Measurements from ENCODE around the gene OR2T29. TPM values are rescaled to one million over a fixed set of nuclear protein-coding genes. Genes with fewer than 3 reads are reported as not detected.

Gene OR2T29
- total and polyA plus RNA-seq, 10 of the 15 experiments (the other 5 are each of a cell fraction or from before 2014, with no cell fraction given): 0.22 to 10.2 (median 1.4) TPM

GRCh38 chr1:248599396-248599795 lies 36.8 kb upstream of the OR2T29 start (continued):
- TF ChIP-seq ZBTB40 (IDR thresholded peaks at IDR 0.05; ENCODE audit: borderline replicate concordance) (no peak), HDAC6 (IDR thresholded peaks at IDR 0.05; ENCODE audit: unreplicated experiment) (no peak), POLR2AphosphoS2 (IDR thresholded peaks at IDR 0.05; ENCODE audit: low read depth, low read length) (no peak), SUZ12 (IDR thresholded peaks at IDR 0.05; ENCODE audit: unreplicated experiment) (no peak), MTA3 (IDR thresholded peaks at IDR 0.05; ENCODE audit: borderline replicate concordance, low read length) (no peak), HDAC2 (IDR thresholded peaks at IDR 0.05) (no peak)
- TF ChIP-seq, protein P1, sequence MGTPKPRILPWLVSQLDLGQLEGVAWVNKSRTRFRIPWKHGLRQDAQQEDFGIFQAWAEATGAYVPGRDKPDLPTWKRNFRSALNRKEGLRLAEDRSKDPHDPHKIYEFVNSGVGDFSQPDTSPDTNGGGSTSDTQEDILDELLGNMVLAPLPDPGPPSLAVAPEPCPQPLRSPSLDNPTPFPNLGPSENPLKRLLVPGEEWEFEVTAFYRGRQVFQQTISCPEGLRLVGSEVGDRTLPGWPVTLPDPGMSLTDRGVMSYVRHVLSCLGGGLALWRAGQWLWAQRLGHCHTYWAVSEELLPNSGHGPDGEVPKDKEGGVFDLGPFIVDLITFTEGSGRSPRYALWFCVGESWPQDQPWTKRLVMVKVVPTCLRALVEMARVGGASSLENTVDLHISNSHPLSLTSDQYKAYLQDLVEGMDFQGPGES (IDR thresholded peaks at IDR 0.05): no peak

GRCh38 chr1:248597589-248597988 lies 35.0 kb upstream of the OR2T29 start, which contains the start of gene OR2T10:
Gene OR2T10 (minus strand): TSS chr1:248597700. CDS start chr1:248593768, 3,932 bp downstream.
- no peaks in the 10 kb centered on the region for H3K79me2 ChIP-seq (ENCODE audit: control insufficient read depth, insufficient read depth, low read length)
- no peak for FAIRE-seq
- no peak within 1 kb of the TSS for H3K9ac ChIP-seq (ENCODE audit: control insufficient read depth, insufficient read depth, low read length)
- H2AFZ ChIP-seq (ENCODE audit: control insufficient read depth, low read depth, low read length): no peak within 1 kb of the TSS
- ChIA-PET POLR2A (no interaction called here), RAD21 (ENCODE audit: unreplicated experiment) (no interaction called here), SMC1A (ENCODE audit: uncharacterized antibody, unreplicated experiment) (no interaction called here), CTCF (no interaction called here)
- no CpG with 5 or more reads among the region's 6 CpGs for WGBS (ENCODE audit: insufficient coverage, insufficient replicate concordance, low lambda C conversion rate, missing lambda C conversion rate)
- DNase-seq (ENCODE audit: low read depth, low spot score): no peak
- H3K36me3 ChIP-seq (ENCODE audit: control insufficient read depth in 2 of 2, insufficient read depth in 2 of 2, low read length in 1 of 2): no peaks in the 10 kb centered on the region
- H3K27ac ChIP-seq (ENCODE audit: control insufficient read depth, insufficient read depth): no peak within 1 kb of the TSS
- intact Hi-C loops (cut with micrococcal nuclease; ENCODE audit: unreplicated experiment) (no loop called here), in situ Hi-C loops (cut with MboI) (no loop called here)
- H3K4me2 ChIP-seq (ENCODE audit: control insufficient read depth, insufficient read depth): no peak within 1 kb of the TSS
- ATAC-seq: no peak
- BruUV-seq (replicated peaks): no TSS peak
- H3K4me1 ChIP-seq (ENCODE audit: control insufficient read depth, insufficient read depth, low read length): no peaks in the 10 kb centered on the region
- H4K20me1 ChIP-seq (ENCODE audit: control insufficient read depth, insufficient read depth): no peaks in the 10 kb centered on the region
- no peak within 1 kb of the TSS for H3K4me3 ChIP-seq
- no peaks in the 10 kb centered on the region for H3K27me3 ChIP-seq (replicated peaks in 1 of 2; ENCODE audit: control insufficient read depth in 2 of 2, insufficient read depth in 2 of 2, low read length in 1 of 2)
- no peaks in the 10 kb centered on the region for H3K9me3 ChIP-seq (replicated peaks; ENCODE audit: control insufficient read depth, insufficient read depth, low read length)
- TF ChIP-seq ESRRA (IDR thresholded peaks at IDR 0.05; ENCODE audit: low read length) (no peak), ZSCAN29 (IDR thresholded peaks at IDR 0.05) (no peak), ZNF24 (IDR thresholded peaks at IDR 0.05) (no peak), ATF7 (IDR thresholded peaks at IDR 0.05; ENCODE audit: low read depth) (no peak), SIN3A (IDR thresholded peaks at IDR 0.05; ENCODE audit: low read depth, low read length) (no peak), BACH1 (IDR thresholded peaks at IDR 0.05; ENCODE audit: borderline replicate concordance) (no peak), IKZF2 (IDR thresholded peaks at IDR 0.05) (no peak), EZH2 (IDR thresholded peaks at IDR 0.05; ENCODE audit: borderline replicate concordance, control insufficient read depth, low read depth, low read length) (no peak), NFIC (IDR thresholded peaks at IDR 0.05; ENCODE audit: low read depth, low read length) (no peak)
- TF ChIP-seq, protein P2, sequence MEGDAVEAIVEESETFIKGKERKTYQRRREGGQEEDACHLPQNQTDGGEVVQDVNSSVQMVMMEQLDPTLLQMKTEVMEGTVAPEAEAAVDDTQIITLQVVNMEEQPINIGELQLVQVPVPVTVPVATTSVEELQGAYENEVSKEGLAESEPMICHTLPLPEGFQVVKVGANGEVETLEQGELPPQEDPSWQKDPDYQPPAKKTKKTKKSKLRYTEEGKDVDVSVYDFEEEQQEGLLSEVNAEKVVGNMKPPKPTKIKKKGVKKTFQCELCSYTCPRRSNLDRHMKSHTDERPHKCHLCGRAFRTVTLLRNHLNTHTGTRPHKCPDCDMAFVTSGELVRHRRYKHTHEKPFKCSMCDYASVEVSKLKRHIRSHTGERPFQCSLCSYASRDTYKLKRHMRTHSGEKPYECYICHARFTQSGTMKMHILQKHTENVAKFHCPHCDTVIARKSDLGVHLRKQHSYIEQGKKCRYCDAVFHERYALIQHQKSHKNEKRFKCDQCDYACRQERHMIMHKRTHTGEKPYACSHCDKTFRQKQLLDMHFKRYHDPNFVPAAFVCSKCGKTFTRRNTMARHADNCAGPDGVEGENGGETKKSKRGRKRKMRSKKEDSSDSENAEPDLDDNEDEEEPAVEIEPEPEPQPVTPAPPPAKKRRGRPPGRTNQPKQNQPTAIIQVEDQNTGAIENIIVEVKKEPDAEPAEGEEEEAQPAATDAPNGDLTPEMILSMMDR (IDR thresholded peaks at IDR 0.05 in 2 of 3, conservative IDR thresholded peaks at IDR 0.05 in 1 of 3; ENCODE audit: control insufficient read depth in 2 of 3, extremely low read depth in 1 of 3, insufficient read depth in 1 of 3, low read depth in 3 of 3, low read length in 3 of 3): no peak
